ENCODE data around the gene DHRS13.

Gene DHRS13

GRCh38 chr17:28871056-28871579 is 31.8 kb downstream of the DHRS13 start:
- no peak overlapping the region for H3K4me3 ChIP-seq (ENCODE audit: low read depth, low read length)
- no peak for TF ChIP-seq CTCF (IDR thresholded peaks at IDR 0.05; ENCODE audit: low read depth, low read length, missing control alignments)
- in situ Hi-C loops (cut with HindIII; ENCODE audit: low sequenced_read_pairs) = no loop called here
- no peak for DNase-seq (ENCODE audit: low read depth)

- DNase-seq (ENCODE audit: low read depth) = no peak
- TF ChIP-seq CTCF (IDR thresholded peaks at IDR 0.05; ENCODE audit: low read depth, low read length, missing control alignments) = no peak
- in situ Hi-C loops (cut with HindIII; ENCODE audit: low sequenced_read_pairs) = loop anchor here (5.0 kb wide), 2 partner anchors 40 to 50 kb away; no protein-coding TSS in a partner anchor
- H3K4me3 ChIP-seq (ENCODE audit: low read depth, low read length) = no peak overlapping the region
These were observed 35.6 kb downstream of the DHRS13 start for GRCh38 chr17:28867276-28867675.

GRCh38 chr17:28865946-28866752 is 36.7 kb downstream of the DHRS13 start:
- TF ChIP-seq CTCF (IDR thresholded peaks at IDR 0.05; ENCODE audit: low read depth, low read length, missing control alignments) = no peak
- H3K4me3 ChIP-seq (ENCODE audit: low read depth, low read length) = no peak overlapping the region
- in situ Hi-C loops (cut with HindIII; ENCODE audit: low sequenced_read_pairs) = loop anchor here (5.0 kb wide), 2 partner anchors 41 to 49 kb away; no protein-coding TSS in a partner anchor
- DNase-seq (ENCODE audit: low read depth) = no peak

GRCh38 chr17:28864991-28865849 is 37.7 kb downstream of the DHRS13 start:
- TF ChIP-seq CTCF (IDR thresholded peaks at IDR 0.05; ENCODE audit: low read depth, low read length, missing control alignments) = no peak
- in situ Hi-C loops (cut with HindIII; ENCODE audit: low sequenced_read_pairs) = loop anchor here (5.0 kb wide), 2 partner anchors 42 to 48 kb away; no protein-coding TSS in a partner anchor
- no peak for DNase-seq (ENCODE audit: low read depth)
- no peak overlapping the region for H3K4me3 ChIP-seq (ENCODE audit: low read depth, low read length)

- in situ Hi-C loops (cut with HindIII; ENCODE audit: low sequenced_read_pairs) = no loop called here
- DNase-seq (ENCODE audit: low read depth) = no peak
- no peak for TF ChIP-seq CTCF (IDR thresholded peaks at IDR 0.05; ENCODE audit: low read depth, low read length, missing control alignments)
- no peak overlapping the region for H3K4me3 ChIP-seq (ENCODE audit: low read depth, low read length)
These were observed 38.9 kb downstream of the DHRS13 start for GRCh38 chr17:28863953-28864352.

- no peak overlapping the region for H3K4me3 ChIP-seq (ENCODE audit: low read depth, low read length)
- TF ChIP-seq CTCF (IDR thresholded peaks at IDR 0.05; ENCODE audit: low read depth, low read length, missing control alignments) = no peak
- in situ Hi-C loops (cut with HindIII; ENCODE audit: low sequenced_read_pairs) = no loop called here
- no peak for DNase-seq (ENCODE audit: low read depth)
These were observed 40.3 kb downstream of the DHRS13 start for GRCh38 chr17:28862561-28862960.
